Gastroesophageal sphincter (tissue), 4 donors: Measurements from ENCODE around the gene RFC2. TPM values are rescaled to one million over a fixed set of nuclear protein-coding genes. Genes with fewer than 3 reads are reported as not detected.

Source experiments
- ATAC-seq: fragments of 150-250 bp; one replicate; pipeline ENCODE4 v1.9.1; 2016; ENCODE audit warnings: mild to moderate bottlenecking, moderate library complexity
- H3K27ac ChIP-seq, 4 donors: fragments of 200-600 bp; sonication (generic) in 3 of 4; 1 replicate in 3 of 4; 2 replicates in 1 of 4; pipeline ENCODE4 v1.5.1; 2016 to 2019
- H3K27me3 ChIP-seq: fragments of 200-600 bp; sonication (generic); one replicate; pipeline ENCODE4 v1.5.1; 2019
- H3K36me3 ChIP-seq, 2 donors: fragments of 200-600 bp; sonication (generic); one replicate each; pipeline ENCODE4 v1.5.1; 2019; ENCODE audit warnings: control low read depth in 1 of 2
- H3K4me1 ChIP-seq, 3 donors: fragments of 200-600 bp; sonication (generic); 1 replicate in 2 of 3; 2 replicates in 1 of 3; pipeline ENCODE4 v1.5.1; 2016 to 2019; ENCODE audit warnings: control low read depth in 2 of 3
- H3K4me3 ChIP-seq, 2 donors: fragments of 200-600 bp; sonication (generic); one replicate each; pipeline ENCODE4 v1.5.1; 2019; ENCODE audit warnings: mild to moderate bottlenecking in 1 of 2, moderate library complexity in 1 of 2
- H3K9me3 ChIP-seq, 3 donors: fragments of 200-600 bp; sonication (generic); one replicate each; pipeline ENCODE4 v1.5.1; 2017 to 2019; ENCODE audit warnings: control low read depth in 2 of 3
- EP300 ChIP-seq: sonication (generic); formaldehyde crosslinking; IDR thresholded peaks from one replicate; pipeline ENCODE4 v1.6.1; 2017; ENCODE audit warnings: antibody characterized with exemption, mild to moderate bottlenecking
- POLR2A ChIP-seq, 2 donors: fragments of 450-650 bp; IDR thresholded peaks; one replicate each; pipeline ENCODE4 v1.6.1; 2017; ENCODE audit warnings: antibody characterized with exemption in 2 of 2, mild to moderate bottlenecking in 2 of 2, moderate library complexity in 1 of 2
- POLR2AphosphoS5 ChIP-seq: sonication (generic); formaldehyde crosslinking; IDR thresholded peaks from one replicate; pipeline ENCODE4 v1.6.1; 2017; ENCODE audit warnings: antibody characterized with exemption
- WGBS, 2 donors: methylation state at CpG; one replicate each; pipeline ENCODE4 v1.1.5; 2018; ENCODE audit warnings: low coverage in 1 of 2; 5-methylcytosine and 5-hydroxymethylcytosine counted together
- total RNA-seq, 4 donors: library from RNA; depleted of rRNA; stranded (reverse); fragments of >200 nt; gene quantifications; one replicate each; pipeline ENCODE4 v1.1.0, GENCODE V29; 2016
- TF ChIP-seq, protein P1 (sequence below), 4 experiments: fragments of 200-600 bp in 2 of 4; fragments of 450-650 bp in 2 of 4; sonication (generic) in 1 of 4; IDR thresholded peaks; one replicate each; pipeline ENCODE4 v1.5.1; 2017 to 2019; ENCODE audit warnings: antibody characterized with exemption in 4 of 4, mild to moderate bottlenecking in 2 of 4, moderate library complexity in 2 of 4

RFC2 gene
- total RNA-seq, 4 donors from 2014 or later = 11.3 to 12.2 (median 11.3) TPM

DNA sequence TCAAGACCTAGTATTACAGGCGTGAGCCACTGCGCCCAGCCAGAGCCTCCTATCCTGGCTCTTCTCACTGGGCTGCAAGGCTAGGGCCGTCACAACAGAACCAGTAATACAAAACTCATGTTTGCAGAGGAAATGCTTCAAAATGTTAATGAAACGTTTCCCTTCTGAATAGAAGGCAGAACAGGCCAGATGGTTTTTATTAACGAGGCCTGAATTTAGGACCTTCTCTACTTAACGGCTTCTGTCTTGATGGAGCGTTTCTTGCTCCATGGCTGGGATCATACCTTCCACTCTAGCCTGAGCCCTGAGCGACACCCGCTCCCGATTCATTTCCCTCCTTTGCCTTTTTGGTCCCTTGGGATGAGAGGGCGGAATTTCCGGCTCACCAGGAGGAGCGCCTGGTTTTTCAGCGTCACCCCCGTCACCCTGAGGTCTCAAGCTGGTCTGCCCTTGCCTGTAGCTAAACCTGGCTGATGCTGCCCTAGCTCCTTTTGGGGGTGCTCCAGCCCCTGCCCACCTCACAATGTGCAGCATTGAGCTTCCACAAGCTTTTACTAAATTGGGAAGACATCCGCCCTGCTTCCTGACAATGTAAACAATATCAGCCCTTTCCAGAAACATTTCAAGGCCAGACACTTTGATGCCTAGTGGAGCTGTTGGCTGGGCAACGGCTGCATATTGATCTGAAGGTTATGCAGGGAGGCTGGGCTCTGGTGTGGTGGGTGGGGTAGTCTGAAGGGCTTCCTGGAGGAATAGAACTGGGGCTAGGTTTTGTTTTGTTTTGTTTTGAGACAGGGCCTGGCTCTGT, 40.2 kb upstream of the RFC2 start:
- 52 to 55% methylated on average over 12 to 13 of the region's 17 CpGs for WGBS, 2 donors
- TF ChIP-seq, protein P1, sequence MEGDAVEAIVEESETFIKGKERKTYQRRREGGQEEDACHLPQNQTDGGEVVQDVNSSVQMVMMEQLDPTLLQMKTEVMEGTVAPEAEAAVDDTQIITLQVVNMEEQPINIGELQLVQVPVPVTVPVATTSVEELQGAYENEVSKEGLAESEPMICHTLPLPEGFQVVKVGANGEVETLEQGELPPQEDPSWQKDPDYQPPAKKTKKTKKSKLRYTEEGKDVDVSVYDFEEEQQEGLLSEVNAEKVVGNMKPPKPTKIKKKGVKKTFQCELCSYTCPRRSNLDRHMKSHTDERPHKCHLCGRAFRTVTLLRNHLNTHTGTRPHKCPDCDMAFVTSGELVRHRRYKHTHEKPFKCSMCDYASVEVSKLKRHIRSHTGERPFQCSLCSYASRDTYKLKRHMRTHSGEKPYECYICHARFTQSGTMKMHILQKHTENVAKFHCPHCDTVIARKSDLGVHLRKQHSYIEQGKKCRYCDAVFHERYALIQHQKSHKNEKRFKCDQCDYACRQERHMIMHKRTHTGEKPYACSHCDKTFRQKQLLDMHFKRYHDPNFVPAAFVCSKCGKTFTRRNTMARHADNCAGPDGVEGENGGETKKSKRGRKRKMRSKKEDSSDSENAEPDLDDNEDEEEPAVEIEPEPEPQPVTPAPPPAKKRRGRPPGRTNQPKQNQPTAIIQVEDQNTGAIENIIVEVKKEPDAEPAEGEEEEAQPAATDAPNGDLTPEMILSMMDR (IDR thresholded peaks at IDR 0.05) = no peak
- no peak for TF ChIP-seq EP300
- no peak for TF ChIP-seq POLR2AphosphoS5
- no peak for TF ChIP-seq POLR2A (IDR thresholded peaks at IDR 0.05)
- Histone ChIP-seq H3K27me3 (no peaks in the 10 kb centered on the region), H3K4me1 (peaks cover 0 to 49% (median 13%) of the 10 kb centered on the region in 3 donors), H3K9me3 (no peaks in the 10 kb centered on the region), H3K27ac (peak overlapping the region in 3 of 4 donors; percentile 28 to 64 (median 49)), H3K4me3 (no peak overlapping the region), H3K36me3 (no peaks in the 10 kb centered on the region)
- no peak for ATAC-seq

DNA sequence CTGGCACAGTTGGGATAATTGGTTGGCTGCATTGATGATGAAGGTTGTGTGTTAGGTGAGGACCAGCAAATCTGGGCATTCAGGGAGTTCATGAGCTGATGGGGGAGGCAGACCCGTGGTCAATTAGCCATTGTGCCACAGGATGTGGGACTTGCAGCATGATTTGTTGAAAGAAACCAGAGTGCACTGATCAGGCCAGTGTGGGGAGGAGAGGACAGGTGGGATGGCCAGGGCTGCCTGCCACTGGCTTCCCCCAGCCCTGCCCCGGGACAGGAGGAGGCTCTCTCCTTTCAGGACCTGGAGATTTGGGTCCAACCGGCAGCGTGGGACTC, 39.3 kb upstream of the RFC2 start:
- Histone ChIP-seq H3K27me3 (no peaks in the 10 kb centered on the region), H3K4me1 (peaks cover 0 to 50% (median 17%) of the 10 kb centered on the region in 3 donors), H3K27ac (peak overlapping the region in 2 of 4 donors; percentile 49 to 64), H3K36me3 (no peaks in the 10 kb centered on the region), H3K4me3 (no peak overlapping the region), H3K9me3 (no peaks in the 10 kb centered on the region)
- WGBS, 2 donors = 72% methylated on average over 4 of the region's 4 CpGs; no CpG with 5 or more reads in 1 of the 2 donors
- no peak for TF ChIP-seq POLR2AphosphoS5
- no peak for TF ChIP-seq EP300
- TF ChIP-seq, protein P1 (IDR thresholded peaks at IDR 0.05) = no peak
- TF ChIP-seq POLR2A (IDR thresholded peaks at IDR 0.05) = no peak
- no peak for ATAC-seq

DNA sequence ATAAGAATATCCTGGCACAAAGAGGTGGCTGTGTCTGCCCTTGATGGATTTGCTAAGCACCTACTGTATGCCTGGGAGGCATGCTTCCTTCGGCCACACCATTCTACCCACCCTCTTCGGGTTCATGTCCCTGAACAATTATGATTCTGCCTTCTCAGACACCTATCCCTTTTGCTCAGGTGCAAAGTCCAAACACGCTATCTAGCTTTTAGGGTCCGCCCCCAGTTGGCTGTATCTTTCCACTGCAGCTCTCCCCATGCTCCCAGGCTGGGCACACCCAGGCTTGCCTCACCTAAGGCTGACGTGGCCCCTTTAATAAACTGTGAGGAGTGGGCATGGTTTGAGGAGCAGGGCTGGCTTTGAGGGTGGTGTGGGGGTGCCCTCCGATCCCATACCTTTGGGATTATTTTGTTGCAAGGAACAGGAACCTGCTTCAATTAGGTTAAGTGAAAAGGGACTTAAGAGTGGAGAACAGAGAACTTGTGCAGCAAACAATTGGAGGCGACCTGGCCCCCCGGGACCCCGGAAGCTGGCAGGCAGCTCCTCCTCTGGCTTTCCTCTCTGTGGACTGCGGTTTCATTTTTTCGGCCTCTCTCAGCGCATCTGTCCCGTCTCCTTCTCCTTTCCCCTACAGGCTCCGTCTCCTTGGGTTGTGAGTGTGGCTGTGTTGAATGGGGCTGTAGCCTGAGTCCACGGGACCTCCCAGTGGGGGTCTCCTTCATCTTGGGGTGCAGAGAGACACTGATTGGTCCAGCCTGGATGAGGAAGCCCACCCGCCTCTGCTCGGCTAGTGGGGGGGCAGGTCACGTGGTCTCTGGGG, 38.8 kb upstream of the RFC2 start:
- no peaks in the 10 kb centered on the region for H3K36me3 ChIP-seq
- H3K4me3 ChIP-seq = no peak overlapping the region
- 81 to 92% methylated on average over 6 to 11 of the region's 18 CpGs for WGBS, 2 donors
- no peaks in the 10 kb centered on the region for H3K27me3 ChIP-seq
- H3K4me1 ChIP-seq = peaks cover 0 to 56% (median 17%) of the 10 kb centered on the region in 3 donors
- no peak for TF ChIP-seq POLR2AphosphoS5
- no peak for TF ChIP-seq POLR2A (IDR thresholded peaks at IDR 0.05)
- TF ChIP-seq, protein P1 (IDR thresholded peaks at IDR 0.05) = no peak
- TF ChIP-seq EP300 = no peak
- H3K9me3 ChIP-seq = no peaks in the 10 kb centered on the region
- ATAC-seq = no peak
- peak overlapping the region in 1 of 4 donors; percentile 49 for H3K27ac ChIP-seq

DNA sequence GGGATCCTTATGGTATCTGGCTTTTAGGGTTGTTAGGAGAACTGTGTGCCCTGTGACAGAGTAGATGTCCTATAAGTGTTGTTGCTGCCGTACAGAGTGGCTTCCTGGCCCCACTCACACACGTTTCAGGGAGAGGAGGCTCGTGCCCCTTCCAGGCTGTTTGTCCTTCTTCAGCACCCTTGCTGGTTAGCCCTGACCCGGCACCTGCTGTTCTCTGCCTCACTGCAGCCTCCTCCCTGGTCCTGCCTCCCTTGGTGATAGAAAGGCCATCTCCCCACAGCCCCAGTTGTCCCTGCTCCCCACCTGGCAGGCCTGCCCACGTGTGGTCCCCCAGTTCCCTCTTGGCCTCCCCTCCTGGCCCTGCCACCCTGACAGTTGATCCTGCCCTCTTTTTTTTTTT, 37.3 kb upstream of the RFC2 start:
- 83 to 92% methylated on average over 1 to 2 of the region's 5 CpGs for WGBS, 2 donors
- no peaks in the 10 kb centered on the region for H3K36me3 ChIP-seq
- no peaks in the 10 kb centered on the region for H3K9me3 ChIP-seq
- H3K4me1 ChIP-seq = peaks cover 0 to 57% (median 17%) of the 10 kb centered on the region in 3 donors
- H3K4me3 ChIP-seq = no peak overlapping the region
- H3K27ac ChIP-seq = peak overlapping the region in 1 of 4 donors; percentile 88
- no peaks in the 10 kb centered on the region for H3K27me3 ChIP-seq
- TF ChIP-seq EP300 = no peak
- TF ChIP-seq POLR2AphosphoS5 = no peak
- no peak for TF ChIP-seq POLR2A (IDR thresholded peaks at IDR 0.05)
- TF ChIP-seq, protein P1 (IDR thresholded peaks at IDR 0.05) = no peak
- ATAC-seq = no peak
